Neutrophil (primary cell): ENCODE data around the gene MIF4GD.

Source experiments
- H3K27ac ChIP-seq: fragments of 200-600 bp; sonication (generic); 2 replicates; pipeline ENCODE4 v1.5.1; 2016; ENCODE audit warnings: mild to moderate bottlenecking, moderate library complexity
- H3K27me3 ChIP-seq: fragments of 200-600 bp; sonication (generic); 2 replicates; pipeline ENCODE4 v1.6.0; 2016; ENCODE audit warnings: mild to moderate bottlenecking
- H3K36me3 ChIP-seq: fragments of 200-600 bp; sonication (generic); 2 replicates; pipeline ENCODE4 v1.5.1; 2017
- H3K4me1 ChIP-seq, 2 experiments: fragments of 200-600 bp in 1 of 2; sonication (generic) in 1 of 2; 1 replicate in 1 of 2; 2 replicates in 1 of 2; pipeline versions ENCODE4 v1.5.1 to v1.6.1; 2013 to 2016; ENCODE audit warnings: low read depth in 1 of 2, low read length in 1 of 2, mild to moderate bottlenecking in 1 of 2, moderate library complexity in 1 of 2; ENCODE audit not compliant: control insufficient read depth in 1 of 2, insufficient read depth in 1 of 2
- H3K4me3 ChIP-seq, 2 experiments: fragments of 200-600 bp in 1 of 2; sonication (generic) in 1 of 2; 1 replicate in 1 of 2; 2 replicates in 1 of 2; pipeline ENCODE4 v1.5.1; 2013 to 2016; ENCODE audit warnings: low read depth in 1 of 2, low read length in 1 of 2, mild to moderate bottlenecking in 1 of 2, moderate library complexity in 1 of 2
- H3K9me3 ChIP-seq: fragments of 200-600 bp; sonication (generic); 2 replicates; pipeline ENCODE4 v1.5.1; 2016
- TF ChIP-seq, protein P1 (sequence below): fragments of 200-600 bp; sonication (generic); IDR thresholded peaks from 2 replicates; pipeline ENCODE4 v1.5.1; 2016; ENCODE audit warnings: antibody characterized with exemption

Gene MIF4GD

DNA sequence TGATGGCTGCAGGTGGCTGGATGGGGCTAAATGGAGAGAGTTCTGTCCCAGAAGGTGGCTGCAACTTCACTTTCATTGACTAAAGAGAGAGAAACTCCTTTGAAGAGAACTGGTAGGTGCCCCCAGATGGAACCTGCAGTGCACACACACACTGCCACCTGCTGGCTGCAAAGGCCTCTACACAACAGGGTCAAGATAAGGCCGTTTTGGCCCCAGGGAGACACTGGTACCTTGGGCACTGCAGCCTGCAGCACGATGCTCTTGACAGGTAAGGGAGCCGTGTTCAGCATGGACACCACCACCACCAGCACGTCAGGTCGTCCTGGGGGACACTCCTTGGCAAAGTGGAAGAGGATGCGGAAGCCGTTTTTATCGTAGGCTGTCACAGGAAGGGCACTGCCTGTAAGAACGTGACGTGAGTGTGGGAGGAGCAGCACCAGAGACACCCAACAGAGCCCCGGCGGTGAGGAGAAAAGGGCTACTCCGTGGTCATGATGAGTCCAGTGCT lies 32.3 kb downstream of the MIF4GD start:
- peaks cover 98% of the 10 kb centered on the region for H3K36me3 ChIP-seq
- no peaks in the 10 kb centered on the region for H3K27me3 ChIP-seq
- TF ChIP-seq, protein P1, sequence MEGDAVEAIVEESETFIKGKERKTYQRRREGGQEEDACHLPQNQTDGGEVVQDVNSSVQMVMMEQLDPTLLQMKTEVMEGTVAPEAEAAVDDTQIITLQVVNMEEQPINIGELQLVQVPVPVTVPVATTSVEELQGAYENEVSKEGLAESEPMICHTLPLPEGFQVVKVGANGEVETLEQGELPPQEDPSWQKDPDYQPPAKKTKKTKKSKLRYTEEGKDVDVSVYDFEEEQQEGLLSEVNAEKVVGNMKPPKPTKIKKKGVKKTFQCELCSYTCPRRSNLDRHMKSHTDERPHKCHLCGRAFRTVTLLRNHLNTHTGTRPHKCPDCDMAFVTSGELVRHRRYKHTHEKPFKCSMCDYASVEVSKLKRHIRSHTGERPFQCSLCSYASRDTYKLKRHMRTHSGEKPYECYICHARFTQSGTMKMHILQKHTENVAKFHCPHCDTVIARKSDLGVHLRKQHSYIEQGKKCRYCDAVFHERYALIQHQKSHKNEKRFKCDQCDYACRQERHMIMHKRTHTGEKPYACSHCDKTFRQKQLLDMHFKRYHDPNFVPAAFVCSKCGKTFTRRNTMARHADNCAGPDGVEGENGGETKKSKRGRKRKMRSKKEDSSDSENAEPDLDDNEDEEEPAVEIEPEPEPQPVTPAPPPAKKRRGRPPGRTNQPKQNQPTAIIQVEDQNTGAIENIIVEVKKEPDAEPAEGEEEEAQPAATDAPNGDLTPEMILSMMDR, result peak; percentile 67
- no peak overlapping the region for H3K4me3 ChIP-seq
- peak overlapping the region; percentile 17 for H3K27ac ChIP-seq
- H3K4me1 ChIP-seq, result peaks cover 0 to under 1% of the 10 kb centered on the region in 2 experiments
- no peaks in the 10 kb centered on the region for H3K9me3 ChIP-seq

DNA sequence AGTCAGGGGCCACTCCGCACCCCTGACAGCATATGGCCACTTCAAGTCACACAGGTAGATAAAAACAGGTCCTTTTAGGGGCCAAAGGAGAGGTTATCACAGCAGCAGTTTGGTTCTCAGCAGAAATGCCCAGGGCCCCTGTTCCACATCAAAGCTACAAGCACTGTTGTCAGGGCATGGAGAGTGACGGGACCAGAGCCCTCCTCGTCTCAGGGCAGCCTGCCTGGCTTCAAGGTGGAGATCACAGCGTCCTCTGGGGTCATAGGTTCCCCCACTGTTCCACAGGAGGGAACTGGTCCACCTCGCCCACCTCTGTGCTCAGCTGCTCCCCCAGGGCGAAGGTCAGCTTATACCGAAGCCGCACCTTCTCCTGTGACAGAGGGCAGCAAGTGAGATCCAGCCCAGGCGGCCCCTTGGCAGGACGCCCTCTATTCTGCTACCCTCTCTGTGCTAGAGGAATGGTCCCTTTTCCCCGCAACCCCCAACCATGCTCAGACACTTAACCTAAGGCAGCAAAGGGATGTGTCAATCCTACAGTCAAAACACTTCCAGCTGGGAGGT lies 32.9 kb downstream of the MIF4GD start:
- Histone ChIP-seq H3K27me3 (no peaks in the 10 kb centered on the region), H3K27ac (peak overlapping the region; percentile 17), H3K4me1 (no peaks in the 10 kb centered on the region), H3K4me3 (no peak overlapping the region), H3K36me3 (peaks cover 95% of the 10 kb centered on the region), H3K9me3 (no peaks in the 10 kb centered on the region)
- TF ChIP-seq, protein P1, result no peak

DNA sequence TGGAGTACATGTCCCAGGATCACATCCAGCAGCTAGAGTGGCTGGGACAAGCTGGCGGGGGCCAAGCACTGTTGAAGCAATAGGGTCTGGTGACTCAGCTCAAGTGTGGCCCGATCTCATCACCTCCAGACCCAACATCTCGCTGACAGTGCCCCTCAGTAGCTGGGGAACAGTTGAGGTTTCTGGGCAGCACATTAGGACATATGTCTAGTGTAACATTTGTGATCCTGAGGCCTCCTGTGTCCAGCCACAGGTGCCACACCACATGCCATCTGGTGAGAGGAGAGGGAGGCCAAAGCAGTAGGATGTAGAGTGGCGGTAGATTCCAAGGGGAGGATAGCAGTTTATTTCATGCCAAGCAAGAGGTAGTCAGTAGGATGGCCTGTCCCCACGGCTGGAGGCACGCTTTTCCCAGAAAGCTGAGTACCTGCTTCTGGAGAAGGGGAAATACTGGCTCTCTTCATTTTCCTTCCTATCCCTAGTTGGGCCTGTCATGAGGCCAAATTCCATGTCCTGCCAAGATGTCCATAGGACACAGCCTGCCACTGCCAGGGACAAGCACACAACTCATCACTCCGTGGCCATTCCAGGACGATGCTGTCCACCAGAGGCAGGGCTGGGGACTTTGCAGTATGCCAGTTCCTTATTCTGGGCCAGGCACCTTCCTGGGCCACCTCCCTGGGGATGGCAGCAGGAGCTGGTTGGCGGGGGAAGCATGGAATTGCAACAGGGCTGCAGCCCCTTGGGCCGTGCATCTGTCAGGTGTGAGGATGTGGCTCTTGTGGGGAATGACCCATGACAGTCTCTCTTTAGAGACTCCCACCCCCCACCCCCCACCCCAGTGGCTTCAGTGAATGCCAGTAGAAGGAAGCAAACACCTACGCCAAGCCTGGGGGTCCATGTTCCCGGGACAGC lies 33.7 kb downstream of the MIF4GD start:
- peaks cover 95% of the 10 kb centered on the region for H3K36me3 ChIP-seq
- no peaks in the 10 kb centered on the region for H3K4me1 ChIP-seq
- H3K27me3 ChIP-seq, result no peaks in the 10 kb centered on the region
- TF ChIP-seq, protein P1, result no peak
- H3K27ac ChIP-seq, result no peak overlapping the region
- H3K4me3 ChIP-seq, result no peak overlapping the region
- H3K9me3 ChIP-seq, result no peaks in the 10 kb centered on the region

DNA sequence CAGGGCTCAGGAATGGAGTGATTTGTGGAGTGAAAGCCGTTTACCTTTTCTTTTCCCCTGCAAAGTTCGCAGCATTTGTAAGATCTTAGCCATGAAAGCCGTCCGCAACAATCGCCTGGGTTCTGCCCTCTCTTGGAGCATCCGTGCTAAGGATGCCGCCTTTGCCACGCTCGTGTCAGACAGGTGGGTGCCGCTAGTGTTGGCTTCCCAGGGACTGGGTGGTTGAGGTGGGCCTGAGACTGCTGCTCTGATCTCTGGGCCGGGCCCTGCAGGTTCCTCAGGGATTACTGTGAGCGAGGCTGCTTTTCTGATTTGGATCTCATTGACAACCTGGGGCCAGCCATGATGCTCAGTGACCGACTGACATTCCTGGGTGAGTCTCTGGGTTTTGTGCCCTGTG lies 38.2 kb downstream of the MIF4GD start:
- no peak overlapping the region for H3K27ac ChIP-seq
- H3K4me3 ChIP-seq, result no peak overlapping the region
- peaks cover 20 to 24% of the 10 kb centered on the region in 2 experiments for H3K4me1 ChIP-seq
- H3K36me3 ChIP-seq, result peaks cover 70% of the 10 kb centered on the region
- H3K27me3 ChIP-seq, result no peaks in the 10 kb centered on the region
- no peaks in the 10 kb centered on the region for H3K9me3 ChIP-seq
- TF ChIP-seq, protein P1, result no peak

DNA sequence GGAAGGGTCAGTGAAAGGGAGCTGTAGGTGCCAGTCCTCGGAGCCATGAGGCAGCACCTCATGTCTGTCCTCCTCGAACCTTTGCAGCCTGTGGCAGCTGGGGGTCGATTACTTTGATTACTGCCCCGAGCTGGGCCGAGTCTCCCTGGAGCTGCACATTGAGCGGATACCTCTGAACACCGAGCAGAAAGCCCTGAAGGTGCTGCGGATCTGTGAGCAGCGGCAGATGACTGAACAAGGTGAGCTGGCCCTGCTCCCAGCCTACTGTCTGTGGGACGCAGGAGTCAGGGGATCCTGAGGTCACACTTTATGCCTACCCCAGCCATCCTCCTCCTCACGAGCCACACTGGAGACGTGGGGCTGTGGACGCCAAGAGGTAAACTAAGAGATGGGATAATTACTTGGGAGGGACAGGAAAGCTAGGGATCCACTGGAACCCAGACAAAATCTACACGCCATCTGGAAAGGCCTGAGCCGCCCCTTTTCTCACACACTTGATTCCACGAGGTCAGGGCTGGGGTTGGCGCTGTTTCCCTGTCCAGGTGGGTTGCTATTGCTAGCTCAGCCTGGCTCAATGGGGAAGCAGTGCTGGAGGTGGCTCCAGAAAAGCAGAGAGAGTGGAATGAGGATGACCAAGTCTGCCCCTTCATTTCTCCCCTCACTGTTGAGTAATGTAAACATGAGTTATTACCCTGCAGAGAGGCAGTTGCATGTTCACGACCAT lies 39.1 kb downstream of the MIF4GD start:
- Histone ChIP-seq H3K4me3 (no peak overlapping the region), H3K36me3 (peaks cover 61% of the 10 kb centered on the region), H3K9me3 (no peaks in the 10 kb centered on the region), H3K4me1 (peaks cover 22 to 29% of the 10 kb centered on the region in 2 experiments), H3K27me3 (no peaks in the 10 kb centered on the region), H3K27ac (no peak overlapping the region)
- TF ChIP-seq, protein P1, result no peak
